Fibroblast of lung (primary cell): ENCODE results near the gene ZBTB40.

ENCODE experiments used
- EZH2 ChIP-seq: IDR thresholded peaks from 2 replicates; pipeline ENCODE4 v1.5.1; 2012; ENCODE audit warnings: low read length, control low read depth, mild to moderate bottlenecking; ENCODE audit errors: missing control alignments
- TF ChIP-seq, protein P1 (sequence below), 2 donors: IDR thresholded peaks in 1 of 2; conservative IDR thresholded peaks in 1 of 2; 1 replicate in 1 of 2; 2 replicates in 1 of 2; pipeline ENCODE4 v1.5.1; 2011 to 2012; ENCODE audit warnings: low read length in 2 of 2, control low read depth in 1 of 2, inconsistent platforms in 1 of 2, low read depth in 1 of 2, mild to moderate bottlenecking in 1 of 2

DNA sequence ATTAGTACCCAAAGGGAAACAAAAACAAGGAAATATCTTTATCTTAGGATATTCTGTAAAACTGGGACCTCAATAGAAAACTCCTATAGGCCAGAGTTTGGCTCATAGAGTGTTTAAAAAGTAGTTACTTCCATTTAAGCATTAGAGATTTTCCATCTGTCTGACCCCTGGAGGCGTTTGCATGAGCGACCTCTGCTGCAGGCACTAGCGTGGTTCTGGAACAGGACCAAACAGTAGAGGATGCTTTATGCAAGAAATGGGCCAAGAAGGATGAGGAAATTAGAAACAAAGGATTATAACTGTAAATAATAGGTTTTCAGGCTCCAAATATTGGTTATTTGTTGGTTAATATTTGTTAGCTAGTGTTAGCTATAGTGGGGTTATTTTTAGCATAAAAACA, 5.7 kb downstream of the ZBTB40 start:
- TF ChIP-seq EZH2, result no peak
- TF ChIP-seq, protein P1, sequence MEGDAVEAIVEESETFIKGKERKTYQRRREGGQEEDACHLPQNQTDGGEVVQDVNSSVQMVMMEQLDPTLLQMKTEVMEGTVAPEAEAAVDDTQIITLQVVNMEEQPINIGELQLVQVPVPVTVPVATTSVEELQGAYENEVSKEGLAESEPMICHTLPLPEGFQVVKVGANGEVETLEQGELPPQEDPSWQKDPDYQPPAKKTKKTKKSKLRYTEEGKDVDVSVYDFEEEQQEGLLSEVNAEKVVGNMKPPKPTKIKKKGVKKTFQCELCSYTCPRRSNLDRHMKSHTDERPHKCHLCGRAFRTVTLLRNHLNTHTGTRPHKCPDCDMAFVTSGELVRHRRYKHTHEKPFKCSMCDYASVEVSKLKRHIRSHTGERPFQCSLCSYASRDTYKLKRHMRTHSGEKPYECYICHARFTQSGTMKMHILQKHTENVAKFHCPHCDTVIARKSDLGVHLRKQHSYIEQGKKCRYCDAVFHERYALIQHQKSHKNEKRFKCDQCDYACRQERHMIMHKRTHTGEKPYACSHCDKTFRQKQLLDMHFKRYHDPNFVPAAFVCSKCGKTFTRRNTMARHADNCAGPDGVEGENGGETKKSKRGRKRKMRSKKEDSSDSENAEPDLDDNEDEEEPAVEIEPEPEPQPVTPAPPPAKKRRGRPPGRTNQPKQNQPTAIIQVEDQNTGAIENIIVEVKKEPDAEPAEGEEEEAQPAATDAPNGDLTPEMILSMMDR (conservative IDR thresholded peaks at IDR 0.05 in 1 of 2, IDR thresholded peaks at IDR 0.05 in 1 of 2; ENCODE audit: low read depth in 1 of 2, low read length in 2 of 2), result peak; percentile 6 to 28
